ENCODE data around the gene DNER. TPM values are rescaled to one million over a fixed set of nuclear protein-coding genes. Genes with fewer than 3 reads are reported as not detected.

DNER gene
- total and polyA plus RNA-seq, 2 experiments from 2014 or later = 4.7 to 8.8 TPM

DNA sequence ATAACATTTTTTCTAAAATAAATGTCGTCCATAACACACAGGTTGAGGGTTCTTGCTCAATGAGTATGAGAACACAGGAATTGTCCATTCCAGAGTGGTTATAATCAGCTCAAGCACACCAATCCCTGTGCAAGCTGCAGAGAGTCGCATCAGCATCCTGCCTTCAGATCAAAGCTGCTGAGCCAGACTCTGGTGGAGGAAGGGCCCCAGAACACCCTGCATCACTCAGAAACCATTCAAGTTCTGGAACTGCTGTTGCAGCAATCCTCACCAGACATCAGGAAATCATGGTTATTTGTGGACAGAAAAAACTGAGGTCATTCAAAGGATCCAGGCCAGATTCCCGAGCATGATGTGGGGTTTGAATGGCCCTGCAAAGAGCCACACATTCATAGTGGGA is 44.5 kb downstream of the DNER start:
- Mint-ChIP-seq H3K27me3 (ENCODE audit: insufficient read depth, low read depth, poor library complexity) (peaks cover 1% of the 10 kb centered on the region), H3K9me3 (no peaks in the 10 kb centered on the region), H3K4me1 (no peaks in the 10 kb centered on the region), H3K36me3 (ENCODE audit: low read depth) (no peaks in the 10 kb centered on the region), H3K27ac (no peak overlapping the region), H3K4me3 (no peak overlapping the region)
- ATAC-seq = no peak
- Histone ChIP-seq H4K20me1 (replicated peaks; ENCODE audit: insufficient read depth) (no peaks in the 10 kb centered on the region), H3K4me1 (ENCODE audit: insufficient read depth) (no peaks in the 10 kb centered on the region), H3K79me2 (replicated peaks; ENCODE audit: insufficient read depth) (no peaks in the 10 kb centered on the region), H3K4me2 (no peak overlapping the region), H3K27ac (ENCODE audit: low read depth) (no peak overlapping the region), H3K27me3 (ENCODE audit: insufficient read depth) (no peaks in the 10 kb centered on the region), H3K36me3 (ENCODE audit: insufficient read depth) (no peaks in the 10 kb centered on the region), H2AFZ (no peak overlapping the region), H3K4me3 (no peak overlapping the region), H3K9me2 (ENCODE audit: insufficient read depth) (peaks cover 2% of the 10 kb centered on the region; the same call in 1 of the 2 replicates), H3F3A (replicated peaks; ENCODE audit: low read depth) (no peaks in the 10 kb centered on the region)
- no peak for TF ChIP-seq NANOG (IDR thresholded peaks at IDR 0.05; ENCODE audit: borderline replicate concordance)
- no peak for TF ChIP-seq EZH2 (IDR thresholded peaks at IDR 0.05; ENCODE audit: low read depth, unreplicated experiment)
- TF ChIP-seq, protein P1, sequence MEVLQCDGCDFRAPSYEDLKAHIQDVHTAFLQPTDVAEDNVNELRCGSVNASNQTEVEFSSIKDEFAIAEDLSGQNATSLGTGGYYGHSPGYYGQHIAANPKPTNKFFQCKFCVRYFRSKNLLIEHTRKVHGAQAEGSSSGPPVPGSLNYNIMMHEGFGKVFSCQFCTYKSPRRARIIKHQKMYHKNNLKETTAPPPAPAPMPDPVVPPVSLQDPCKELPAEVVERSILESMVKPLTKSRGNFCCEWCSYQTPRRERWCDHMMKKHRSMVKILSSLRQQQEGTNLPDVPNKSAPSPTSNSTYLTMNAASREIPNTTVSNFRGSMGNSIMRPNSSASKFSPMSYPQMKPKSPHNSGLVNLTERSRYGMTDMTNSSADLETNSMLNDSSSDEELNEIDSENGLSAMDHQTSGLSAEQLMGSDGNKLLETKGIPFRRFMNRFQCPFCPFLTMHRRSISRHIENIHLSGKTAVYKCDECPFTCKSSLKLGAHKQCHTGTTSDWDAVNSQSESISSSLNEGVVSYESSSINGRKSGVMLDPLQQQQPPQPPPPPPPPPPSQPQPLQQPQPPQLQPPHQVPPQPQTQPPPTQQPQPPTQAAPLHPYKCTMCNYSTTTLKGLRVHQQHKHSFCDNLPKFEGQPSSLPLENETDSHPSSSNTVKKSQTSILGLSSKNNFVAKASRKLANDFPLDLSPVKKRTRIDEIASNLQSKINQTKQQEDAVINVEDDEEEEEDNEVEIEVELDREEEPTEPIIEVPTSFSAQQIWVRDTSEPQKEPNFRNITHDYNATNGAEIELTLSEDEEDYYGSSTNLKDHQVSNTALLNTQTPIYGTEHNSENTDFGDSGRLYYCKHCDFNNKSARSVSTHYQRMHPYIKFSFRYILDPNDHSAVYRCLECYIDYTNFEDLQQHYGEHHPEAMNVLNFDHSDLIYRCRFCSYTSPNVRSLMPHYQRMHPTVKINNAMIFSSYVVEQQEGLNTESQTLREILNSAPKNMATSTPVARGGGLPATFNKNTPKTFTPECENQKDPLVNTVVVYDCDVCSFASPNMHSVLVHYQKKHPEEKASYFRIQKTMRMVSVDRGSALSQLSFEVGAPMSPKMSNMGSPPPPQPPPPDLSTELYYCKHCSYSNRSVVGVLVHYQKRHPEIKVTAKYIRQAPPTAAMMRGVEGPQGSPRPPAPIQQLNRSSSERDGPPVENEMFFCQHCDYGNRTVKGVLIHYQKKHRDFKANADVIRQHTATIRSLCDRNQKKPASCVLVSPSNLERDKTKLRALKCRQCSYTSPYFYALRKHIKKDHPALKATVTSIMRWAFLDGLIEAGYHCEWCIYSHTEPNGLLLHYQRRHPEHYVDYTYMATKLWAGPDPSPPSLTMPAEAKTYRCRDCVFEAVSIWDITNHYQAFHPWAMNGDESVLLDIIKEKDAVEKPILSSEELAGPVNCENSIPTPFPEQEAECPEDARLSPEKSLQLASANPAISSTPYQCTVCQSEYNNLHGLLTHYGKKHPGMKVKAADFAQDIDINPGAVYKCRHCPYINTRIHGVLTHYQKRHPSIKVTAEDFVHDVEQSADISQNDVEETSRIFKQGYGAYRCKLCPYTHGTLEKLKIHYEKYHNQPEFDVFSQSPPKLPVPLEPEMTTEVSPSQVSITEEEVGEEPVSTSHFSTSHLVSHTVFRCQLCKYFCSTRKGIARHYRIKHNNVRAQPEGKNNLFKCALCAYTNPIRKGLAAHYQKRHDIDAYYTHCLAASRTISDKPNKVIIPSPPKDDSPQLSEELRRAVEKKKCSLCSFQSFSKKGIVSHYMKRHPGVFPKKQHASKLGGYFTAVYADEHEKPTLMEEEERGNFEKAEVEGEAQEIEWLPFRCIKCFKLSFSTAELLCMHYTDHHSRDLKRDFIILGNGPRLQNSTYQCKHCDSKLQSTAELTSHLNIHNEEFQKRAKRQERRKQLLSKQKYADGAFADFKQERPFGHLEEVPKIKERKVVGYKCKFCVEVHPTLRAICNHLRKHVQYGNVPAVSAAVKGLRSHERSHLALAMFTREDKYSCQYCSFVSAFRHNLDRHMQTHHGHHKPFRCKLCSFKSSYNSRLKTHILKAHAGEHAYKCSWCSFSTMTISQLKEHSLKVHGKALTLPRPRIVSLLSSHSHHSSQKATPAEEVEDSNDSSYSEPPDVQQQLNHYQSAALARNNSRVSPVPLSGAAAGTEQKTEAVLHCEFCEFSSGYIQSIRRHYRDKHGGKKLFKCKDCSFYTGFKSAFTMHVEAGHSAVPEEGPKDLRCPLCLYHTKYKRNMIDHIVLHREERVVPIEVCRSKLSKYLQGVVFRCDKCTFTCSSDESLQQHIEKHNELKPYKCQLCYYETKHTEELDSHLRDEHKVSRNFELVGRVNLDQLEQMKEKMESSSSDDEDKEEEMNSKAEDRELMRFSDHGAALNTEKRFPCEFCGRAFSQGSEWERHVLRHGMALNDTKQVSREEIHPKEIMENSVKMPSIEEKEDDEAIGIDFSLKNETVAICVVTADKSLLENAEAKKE (CRISPR knock-in tag; IDR thresholded peaks at IDR 0.05) = no peak
- TF ChIP-seq ZNF114 (CRISPR knock-in tag; IDR thresholded peaks at IDR 0.05) = no peak
- TF ChIP-seq STAT1 (IDR thresholded peaks at IDR 0.05; ENCODE audit: unreplicated experiment) = no peak
- no peak for TF ChIP-seq CREB1 (CRISPR knock-in tag; IDR thresholded peaks at IDR 0.05; ENCODE audit: low read depth)
- TF ChIP-seq, protein P2, sequence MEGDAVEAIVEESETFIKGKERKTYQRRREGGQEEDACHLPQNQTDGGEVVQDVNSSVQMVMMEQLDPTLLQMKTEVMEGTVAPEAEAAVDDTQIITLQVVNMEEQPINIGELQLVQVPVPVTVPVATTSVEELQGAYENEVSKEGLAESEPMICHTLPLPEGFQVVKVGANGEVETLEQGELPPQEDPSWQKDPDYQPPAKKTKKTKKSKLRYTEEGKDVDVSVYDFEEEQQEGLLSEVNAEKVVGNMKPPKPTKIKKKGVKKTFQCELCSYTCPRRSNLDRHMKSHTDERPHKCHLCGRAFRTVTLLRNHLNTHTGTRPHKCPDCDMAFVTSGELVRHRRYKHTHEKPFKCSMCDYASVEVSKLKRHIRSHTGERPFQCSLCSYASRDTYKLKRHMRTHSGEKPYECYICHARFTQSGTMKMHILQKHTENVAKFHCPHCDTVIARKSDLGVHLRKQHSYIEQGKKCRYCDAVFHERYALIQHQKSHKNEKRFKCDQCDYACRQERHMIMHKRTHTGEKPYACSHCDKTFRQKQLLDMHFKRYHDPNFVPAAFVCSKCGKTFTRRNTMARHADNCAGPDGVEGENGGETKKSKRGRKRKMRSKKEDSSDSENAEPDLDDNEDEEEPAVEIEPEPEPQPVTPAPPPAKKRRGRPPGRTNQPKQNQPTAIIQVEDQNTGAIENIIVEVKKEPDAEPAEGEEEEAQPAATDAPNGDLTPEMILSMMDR (conservative IDR thresholded peaks at IDR 0.05; ENCODE audit: low read depth in 2 of 2) = no peak
- TF ChIP-seq, protein P3, sequence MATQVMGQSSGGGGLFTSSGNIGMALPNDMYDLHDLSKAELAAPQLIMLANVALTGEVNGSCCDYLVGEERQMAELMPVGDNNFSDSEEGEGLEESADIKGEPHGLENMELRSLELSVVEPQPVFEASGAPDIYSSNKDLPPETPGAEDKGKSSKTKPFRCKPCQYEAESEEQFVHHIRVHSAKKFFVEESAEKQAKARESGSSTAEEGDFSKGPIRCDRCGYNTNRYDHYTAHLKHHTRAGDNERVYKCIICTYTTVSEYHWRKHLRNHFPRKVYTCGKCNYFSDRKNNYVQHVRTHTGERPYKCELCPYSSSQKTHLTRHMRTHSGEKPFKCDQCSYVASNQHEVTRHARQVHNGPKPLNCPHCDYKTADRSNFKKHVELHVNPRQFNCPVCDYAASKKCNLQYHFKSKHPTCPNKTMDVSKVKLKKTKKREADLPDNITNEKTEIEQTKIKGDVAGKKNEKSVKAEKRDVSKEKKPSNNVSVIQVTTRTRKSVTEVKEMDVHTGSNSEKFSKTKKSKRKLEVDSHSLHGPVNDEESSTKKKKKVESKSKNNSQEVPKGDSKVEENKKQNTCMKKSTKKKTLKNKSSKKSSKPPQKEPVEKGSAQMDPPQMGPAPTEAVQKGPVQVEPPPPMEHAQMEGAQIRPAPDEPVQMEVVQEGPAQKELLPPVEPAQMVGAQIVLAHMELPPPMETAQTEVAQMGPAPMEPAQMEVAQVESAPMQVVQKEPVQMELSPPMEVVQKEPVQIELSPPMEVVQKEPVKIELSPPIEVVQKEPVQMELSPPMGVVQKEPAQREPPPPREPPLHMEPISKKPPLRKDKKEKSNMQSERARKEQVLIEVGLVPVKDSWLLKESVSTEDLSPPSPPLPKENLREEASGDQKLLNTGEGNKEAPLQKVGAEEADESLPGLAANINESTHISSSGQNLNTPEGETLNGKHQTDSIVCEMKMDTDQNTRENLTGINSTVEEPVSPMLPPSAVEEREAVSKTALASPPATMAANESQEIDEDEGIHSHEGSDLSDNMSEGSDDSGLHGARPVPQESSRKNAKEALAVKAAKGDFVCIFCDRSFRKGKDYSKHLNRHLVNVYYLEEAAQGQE (IDR thresholded peaks at IDR 0.05; ENCODE audit: unreplicated experiment) = no peak
- TF ChIP-seq JUNB (IDR thresholded peaks at IDR 0.05; ENCODE audit: unreplicated experiment) = no peak
- TF ChIP-seq EZH2phosphoT487 (IDR thresholded peaks at IDR 0.05; ENCODE audit: unreplicated experiment) = no peak
- TF ChIP-seq, protein P4, sequence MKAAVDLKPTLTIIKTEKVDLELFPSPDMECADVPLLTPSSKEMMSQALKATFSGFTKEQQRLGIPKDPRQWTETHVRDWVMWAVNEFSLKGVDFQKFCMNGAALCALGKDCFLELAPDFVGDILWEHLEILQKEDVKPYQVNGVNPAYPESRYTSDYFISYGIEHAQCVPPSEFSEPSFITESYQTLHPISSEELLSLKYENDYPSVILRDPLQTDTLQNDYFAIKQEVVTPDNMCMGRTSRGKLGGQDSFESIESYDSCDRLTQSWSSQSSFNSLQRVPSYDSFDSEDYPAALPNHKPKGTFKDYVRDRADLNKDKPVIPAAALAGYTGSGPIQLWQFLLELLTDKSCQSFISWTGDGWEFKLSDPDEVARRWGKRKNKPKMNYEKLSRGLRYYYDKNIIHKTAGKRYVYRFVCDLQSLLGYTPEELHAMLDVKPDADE (IDR thresholded peaks at IDR 0.05) = no peak
- no peak for TF ChIP-seq POLR2AphosphoS5 (IDR thresholded peaks at IDR 0.05; ENCODE audit: low read depth)
- no peak for TF ChIP-seq ZNF331 (CRISPR knock-in tag; IDR thresholded peaks at IDR 0.05; ENCODE audit: low read depth)
- DNase-seq (ENCODE audit: low spot score) = no peak

Data from GM23338 (cell line).